CD4-positive, alpha-beta T cell treated with Interleukin-4 for 4 hours (primary cell): ENCODE measurements around the gene ST14.
A peak's percentile ranks its signal among the peaks of the same experiment; 100 is the strongest.
"Not testable (repeated sequence)": the region's sequence is repeated elsewhere in the genome, so short reads cannot be mapped to it uniquely, and the experiment has no call there.

ENCODE experiments used
- DNase-seq: peaks from one replicate; pipeline ENCODE4 v3.0.0-alpha.2; 2020

ST14 gene

DNA sequence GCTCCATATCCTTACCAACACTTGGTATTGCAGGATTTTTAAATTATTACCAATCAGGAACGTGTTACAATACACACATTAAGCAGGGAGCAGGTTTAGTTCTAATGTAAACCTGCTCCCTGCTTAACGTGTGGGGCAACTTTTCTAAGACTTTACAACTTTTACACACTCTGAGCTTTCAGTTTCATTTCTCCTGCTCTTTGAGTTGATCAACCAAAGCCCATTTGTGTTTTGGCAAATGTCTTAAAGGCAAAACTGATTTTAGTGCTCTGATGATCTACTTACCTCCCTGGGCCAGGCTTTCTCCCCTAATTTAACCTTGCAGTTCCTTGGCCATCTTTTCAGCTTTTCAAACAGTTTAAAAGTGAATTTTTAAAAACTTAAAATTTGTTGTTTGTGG lies 84.2 kb downstream of the ST14 start:
- DNase-seq = peak; percentile 11

DNA sequence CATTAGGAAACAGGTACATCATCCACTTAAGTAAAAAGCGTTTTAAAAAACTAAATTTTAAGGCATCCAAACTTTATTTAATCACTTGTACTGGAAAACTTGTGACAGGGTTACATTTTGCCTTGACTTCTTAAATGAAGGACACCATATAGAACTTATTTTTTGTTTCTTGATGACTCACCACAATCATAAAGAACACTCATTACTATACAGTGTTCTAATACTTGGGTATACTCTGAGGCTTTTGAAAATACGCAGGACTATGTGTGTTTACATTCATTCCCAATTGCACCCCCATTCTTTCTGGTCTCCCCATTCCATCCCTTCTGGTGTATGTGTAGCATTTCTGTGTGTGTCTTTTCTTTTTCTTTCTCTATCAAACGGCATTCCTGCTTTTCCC lies 85.3 kb downstream of the ST14 start:
- DNase-seq = no peak

DNA sequence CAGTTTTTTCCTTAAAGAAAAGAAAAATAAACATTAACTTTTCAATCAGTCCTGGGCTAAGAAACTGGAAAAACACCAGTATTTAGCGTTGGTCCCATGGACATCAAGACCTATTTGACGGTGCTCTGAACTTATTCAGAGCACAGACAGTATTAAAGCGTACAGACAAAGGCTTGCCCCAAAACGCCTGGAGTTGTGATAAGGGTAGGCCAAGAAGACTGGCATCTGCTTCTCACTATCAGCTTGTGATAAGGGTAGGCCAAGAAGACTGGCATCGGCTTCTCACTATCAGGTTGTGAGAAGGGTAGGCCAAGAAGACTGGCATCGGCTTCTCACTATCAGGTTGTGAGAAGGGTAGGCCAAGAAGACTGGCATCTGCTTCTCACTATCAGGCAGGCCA lies 85.8 kb downstream of the ST14 start:
- not testable (repeated sequence) for DNase-seq

DNA sequence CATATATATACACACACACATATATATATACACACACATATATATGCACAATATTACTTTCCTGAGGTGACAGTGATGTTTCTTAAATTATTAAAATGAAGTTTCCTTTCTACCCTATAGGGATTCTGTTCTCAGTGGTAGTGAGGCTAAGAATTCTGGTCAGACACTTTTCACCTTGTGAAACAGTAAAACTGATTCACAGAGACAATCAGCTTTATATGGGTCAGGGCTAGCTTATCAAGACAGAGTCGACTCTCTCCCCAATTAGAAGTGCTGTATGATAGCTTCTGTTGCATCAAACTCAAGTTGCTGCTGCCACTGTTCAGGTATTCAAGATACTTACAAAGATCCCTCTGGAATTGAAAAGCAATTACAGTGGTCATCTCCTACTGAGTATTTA lies 86.7 kb downstream of the ST14 start:
- DNase-seq = no peak

DNA sequence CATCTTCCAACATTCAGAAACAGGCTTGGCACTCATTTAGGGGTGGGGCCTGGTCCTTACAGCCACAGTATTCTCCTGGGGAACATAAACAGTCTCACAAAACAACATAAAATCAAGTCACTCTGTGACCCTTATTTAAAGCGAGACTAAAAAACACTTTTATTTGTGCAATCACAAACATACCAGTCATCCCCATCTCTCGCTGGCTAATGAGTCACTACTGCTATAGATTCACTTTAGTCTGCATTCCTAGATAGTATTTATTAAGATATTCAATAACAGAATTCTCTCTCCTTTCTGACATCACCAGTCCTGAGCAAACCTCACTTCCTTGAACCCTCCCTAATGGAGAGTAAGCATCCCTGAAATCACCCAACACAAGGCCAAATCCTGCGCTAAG lies 87.2 kb downstream of the ST14 start:
- no peak for DNase-seq

DNA sequence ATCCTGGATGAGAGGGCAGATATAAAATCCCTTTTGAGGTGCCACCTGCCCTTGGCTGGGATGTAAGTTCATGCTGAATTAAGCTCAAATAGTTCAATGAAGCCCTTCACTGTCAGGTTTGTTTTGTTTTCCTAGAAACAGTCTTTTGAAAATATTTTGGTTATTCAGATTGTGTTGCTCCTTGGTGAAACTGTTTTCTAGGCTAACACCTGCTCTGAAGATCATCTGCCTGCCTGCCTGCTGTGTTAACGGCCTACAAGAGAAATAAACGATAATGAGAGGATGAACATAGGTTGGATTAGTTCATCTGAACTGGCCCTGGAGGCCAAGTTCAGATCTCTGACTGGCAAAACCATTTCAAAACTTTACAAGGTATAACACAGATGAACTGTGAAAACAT lies 87.7 kb downstream of the ST14 start:
- no peak for DNase-seq

DNA sequence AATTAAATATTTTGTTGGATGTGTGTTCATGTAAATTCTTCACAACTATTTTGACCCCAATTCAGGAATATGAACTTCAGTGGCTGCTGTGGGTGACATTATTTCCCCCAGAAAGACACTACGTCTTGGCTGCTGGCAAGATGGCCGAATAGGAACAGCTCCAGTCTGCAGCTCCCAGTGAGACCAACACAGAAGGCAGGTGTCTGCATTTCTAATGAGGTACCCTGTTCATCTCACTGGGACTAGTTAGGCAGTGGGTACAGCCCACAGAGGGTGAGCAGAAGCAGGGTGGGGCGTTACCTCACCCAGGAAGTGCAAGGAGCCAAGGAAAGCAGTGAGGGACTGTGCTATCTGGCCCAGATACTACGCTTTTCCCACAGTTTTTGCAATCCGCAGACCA lies 89.8 kb downstream of the ST14 start:
- DNase-seq = no peak

DNA sequence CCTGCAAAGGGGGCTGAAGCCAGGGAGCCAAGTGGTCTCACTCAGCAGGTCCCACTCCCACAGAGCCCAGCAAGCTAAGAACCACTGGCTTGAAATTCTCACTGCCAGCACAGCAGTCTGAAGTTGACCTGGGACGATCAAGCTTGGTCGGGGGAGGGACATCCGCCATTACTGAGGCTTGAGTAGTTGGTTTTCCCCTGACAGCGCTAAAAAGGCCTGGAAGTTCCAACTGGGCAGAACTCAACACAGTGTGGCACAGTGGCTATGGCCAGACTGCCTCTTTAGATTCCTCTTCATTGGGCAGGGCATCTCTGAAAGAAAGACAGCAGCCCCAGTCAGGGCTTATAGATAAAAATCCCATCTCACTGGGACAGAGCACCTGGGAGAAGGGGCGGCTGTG lies 90.3 kb downstream of the ST14 start:
- DNase-seq = not testable (repeated sequence)

DNA sequence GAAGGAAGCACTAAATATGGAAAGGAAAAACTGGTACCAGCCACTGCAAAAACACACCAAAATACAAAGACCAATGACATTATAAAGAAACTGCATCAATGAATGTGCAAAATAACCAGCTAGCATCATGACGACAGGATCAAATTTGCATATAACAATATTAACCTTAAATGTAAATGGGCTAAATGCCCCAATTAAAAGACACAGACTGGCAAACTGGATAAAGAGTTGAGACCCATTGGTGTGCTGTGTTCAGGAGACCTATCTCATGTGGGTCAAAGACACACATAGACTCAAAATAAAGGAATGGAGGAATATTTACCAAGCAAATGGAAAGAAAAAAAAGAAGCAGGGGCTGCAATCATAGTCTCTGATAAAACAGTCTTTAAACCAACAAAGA lies 92.2 kb downstream of the ST14 start:
- DNase-seq = not testable (repeated sequence)
